ENCODE measurements around the gene TMBIM4.

Gene TMBIM4

GRCh38 chr12:66140731-66141130 is 29.1 kb downstream of the TMBIM4 start:
- DNase-seq (ENCODE audit: low read depth): no peak

GRCh38 chr12:66139328-66139727 is 30.5 kb downstream of the TMBIM4 start:
- DNase-seq (ENCODE audit: low read depth): no peak

- no peak for DNase-seq (ENCODE audit: low read depth)
Observed at GRCh38 chr12:66137937-66138336, 31.9 kb downstream of the TMBIM4 start.

- no peak for DNase-seq (ENCODE audit: low read depth)
Observed at GRCh38 chr12:66132408-66132807, 37.4 kb downstream of the TMBIM4 start.

GRCh38 chr12:66131067-66131688 is 38.6 kb downstream of the TMBIM4 start:
- DNase-seq (ENCODE audit: low read depth): no peak

- DNase-seq (ENCODE audit: low read depth): peak; percentile 87
Observed at GRCh38 chr12:66130267-66131066, 39.3 kb downstream of the TMBIM4 start, which contains the start of gene LLPH. LLPH (minus strand) TSS chr12:66130750; CDS start chr12:66129106, 1,644 bp downstream.

GRCh38 chr12:66129934-66130266 is 39.9 kb downstream of the TMBIM4 start:
- no peak for DNase-seq (ENCODE audit: low read depth)

GRCh38 chr12:66127650-66128049 is 42.1 kb downstream of the TMBIM4 start:
- DNase-seq (ENCODE audit: low read depth): no peak

- DNase-seq (ENCODE audit: low read depth): no peak
Observed at GRCh38 chr12:66120477-66120876, 49.3 kb downstream of the TMBIM4 start.

GRCh38 chr12:66119870-66120241 is 49.9 kb downstream of the TMBIM4 start:
- DNase-seq (ENCODE audit: low read depth): no peak

- no peak for DNase-seq (ENCODE audit: low read depth)
Observed at GRCh38 chr12:66119229-66119869, 50.4 kb downstream of the TMBIM4 start.

GRCh38 chr12:66118240-66118891 is 51.4 kb downstream of the TMBIM4 start:
- DNase-seq (ENCODE audit: low read depth): no peak

- DNase-seq (ENCODE audit: low read depth): no peak
Observed at GRCh38 chr12:66117242-66117641, 52.6 kb downstream of the TMBIM4 start.

- DNase-seq (ENCODE audit: low read depth): no peak
Observed at GRCh38 chr12:66115071-66115600, 54.7 kb downstream of the TMBIM4 start.

GRCh38 chr12:66113471-66113870 is 56.3 kb downstream of the TMBIM4 start:
- DNase-seq (ENCODE audit: low read depth): no peak

GRCh38 chr12:66111605-66112004 is 58.2 kb downstream of the TMBIM4 start:
- no peak for DNase-seq (ENCODE audit: low read depth)

GRCh38 chr12:66109056-66109455 is 60.7 kb downstream of the TMBIM4 start:
- no peak for DNase-seq (ENCODE audit: low read depth)

GRCh38 chr12:66108386-66108785 is 61.4 kb downstream of the TMBIM4 start:
- DNase-seq (ENCODE audit: low read depth): no peak

GRCh38 chr12:66107451-66107915 is 62.3 kb downstream of the TMBIM4 start:
- DNase-seq (ENCODE audit: low read depth): peak; percentile 47

GRCh38 chr12:66103016-66103913 is 66.5 kb downstream of the TMBIM4 start:
- no peak for DNase-seq (ENCODE audit: low read depth)

- no peak for DNase-seq (ENCODE audit: low read depth)
Observed at GRCh38 chr12:66092559-66093269, 77.1 kb downstream of the TMBIM4 start.

Measured in stimulated activated CD4-positive, alpha-beta T cell treated with anti-CD3 and anti-CD28 coated beads, Interleukin-2, amount 100 ng/mL, for 4 hours (primary cell).